C4-2B (cell line): Measurements from ENCODE around the gene PIAS1.

ENCODE experiments used
- ZFX ChIP-seq: fragments of 450-650 bp; IDR thresholded peaks from 2 replicates; pipeline ENCODE4 v1.6.1; 2017
- TF ChIP-seq, protein P1 (sequence below): fragments of 450-650 bp; conservative IDR thresholded peaks from 2 replicates; pipeline ENCODE4 v1.5.1; 2017; ENCODE audit warnings: mild to moderate bottlenecking

DNA sequence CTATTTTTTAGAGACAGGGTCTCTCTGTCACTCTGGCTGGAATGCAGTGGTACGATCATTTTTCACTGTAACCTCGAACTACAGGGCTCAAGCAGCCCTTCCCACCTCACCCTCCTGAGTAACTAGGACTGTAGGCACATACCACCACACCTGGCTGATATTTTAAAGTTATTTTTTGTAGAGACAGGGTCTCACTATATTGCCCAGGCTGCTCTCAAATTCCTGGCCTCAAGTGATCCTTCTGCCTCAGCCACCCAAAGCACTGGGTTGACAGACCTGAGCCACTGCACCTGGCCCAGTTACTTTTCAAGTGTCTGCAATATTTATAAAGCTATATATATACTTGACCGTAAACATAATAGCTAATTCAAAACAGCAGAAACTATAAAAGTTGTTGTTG lies 75.0 kb downstream of the PIAS1 start:
- TF ChIP-seq, protein P1, sequence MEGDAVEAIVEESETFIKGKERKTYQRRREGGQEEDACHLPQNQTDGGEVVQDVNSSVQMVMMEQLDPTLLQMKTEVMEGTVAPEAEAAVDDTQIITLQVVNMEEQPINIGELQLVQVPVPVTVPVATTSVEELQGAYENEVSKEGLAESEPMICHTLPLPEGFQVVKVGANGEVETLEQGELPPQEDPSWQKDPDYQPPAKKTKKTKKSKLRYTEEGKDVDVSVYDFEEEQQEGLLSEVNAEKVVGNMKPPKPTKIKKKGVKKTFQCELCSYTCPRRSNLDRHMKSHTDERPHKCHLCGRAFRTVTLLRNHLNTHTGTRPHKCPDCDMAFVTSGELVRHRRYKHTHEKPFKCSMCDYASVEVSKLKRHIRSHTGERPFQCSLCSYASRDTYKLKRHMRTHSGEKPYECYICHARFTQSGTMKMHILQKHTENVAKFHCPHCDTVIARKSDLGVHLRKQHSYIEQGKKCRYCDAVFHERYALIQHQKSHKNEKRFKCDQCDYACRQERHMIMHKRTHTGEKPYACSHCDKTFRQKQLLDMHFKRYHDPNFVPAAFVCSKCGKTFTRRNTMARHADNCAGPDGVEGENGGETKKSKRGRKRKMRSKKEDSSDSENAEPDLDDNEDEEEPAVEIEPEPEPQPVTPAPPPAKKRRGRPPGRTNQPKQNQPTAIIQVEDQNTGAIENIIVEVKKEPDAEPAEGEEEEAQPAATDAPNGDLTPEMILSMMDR, result no peak
- no peak for TF ChIP-seq ZFX
